Rectal smooth muscle tissue (tissue), 1 donor: ENCODE results near the gene CFL1.

Source experiments
- H3K27ac ChIP-seq: one replicate; pipeline ENCODE4 v1.7.0; 2013; ENCODE audit warnings: low read depth, low read length, inconsistent platforms
- H3K27me3 ChIP-seq: one replicate; pipeline ENCODE4 v1.7.0; 2013; ENCODE audit warnings: low read length; ENCODE audit not compliant: control insufficient read depth, insufficient read depth
- H3K36me3 ChIP-seq: one replicate; pipeline ENCODE4 v1.7.0; 2013; ENCODE audit warnings: low read length; ENCODE audit not compliant: control insufficient read depth, insufficient read depth
- H3K4me1 ChIP-seq: one replicate; pipeline ENCODE4 v1.7.0; 2013; ENCODE audit warnings: low read length; ENCODE audit not compliant: control insufficient read depth, insufficient read depth
- H3K4me3 ChIP-seq: one replicate; pipeline ENCODE4 v1.7.0; 2013; ENCODE audit warnings: low read length
- H3K9ac ChIP-seq: one replicate; pipeline ENCODE4 v1.7.0; 2013; ENCODE audit warnings: low read length

The CFL1 gene

GRCh38 chr11:65884716-65885092, 26.7 kb upstream of the CFL1 start:
- Histone ChIP-seq H3K27ac (no peak overlapping the region), H3K4me3 (no peak overlapping the region), H3K4me1 (peaks cover 11% of the 10 kb centered on the region), H3K9ac (no peak overlapping the region), H3K27me3 (no peaks in the 10 kb centered on the region), H3K36me3 (peaks cover 21% of the 10 kb centered on the region)

DNA sequence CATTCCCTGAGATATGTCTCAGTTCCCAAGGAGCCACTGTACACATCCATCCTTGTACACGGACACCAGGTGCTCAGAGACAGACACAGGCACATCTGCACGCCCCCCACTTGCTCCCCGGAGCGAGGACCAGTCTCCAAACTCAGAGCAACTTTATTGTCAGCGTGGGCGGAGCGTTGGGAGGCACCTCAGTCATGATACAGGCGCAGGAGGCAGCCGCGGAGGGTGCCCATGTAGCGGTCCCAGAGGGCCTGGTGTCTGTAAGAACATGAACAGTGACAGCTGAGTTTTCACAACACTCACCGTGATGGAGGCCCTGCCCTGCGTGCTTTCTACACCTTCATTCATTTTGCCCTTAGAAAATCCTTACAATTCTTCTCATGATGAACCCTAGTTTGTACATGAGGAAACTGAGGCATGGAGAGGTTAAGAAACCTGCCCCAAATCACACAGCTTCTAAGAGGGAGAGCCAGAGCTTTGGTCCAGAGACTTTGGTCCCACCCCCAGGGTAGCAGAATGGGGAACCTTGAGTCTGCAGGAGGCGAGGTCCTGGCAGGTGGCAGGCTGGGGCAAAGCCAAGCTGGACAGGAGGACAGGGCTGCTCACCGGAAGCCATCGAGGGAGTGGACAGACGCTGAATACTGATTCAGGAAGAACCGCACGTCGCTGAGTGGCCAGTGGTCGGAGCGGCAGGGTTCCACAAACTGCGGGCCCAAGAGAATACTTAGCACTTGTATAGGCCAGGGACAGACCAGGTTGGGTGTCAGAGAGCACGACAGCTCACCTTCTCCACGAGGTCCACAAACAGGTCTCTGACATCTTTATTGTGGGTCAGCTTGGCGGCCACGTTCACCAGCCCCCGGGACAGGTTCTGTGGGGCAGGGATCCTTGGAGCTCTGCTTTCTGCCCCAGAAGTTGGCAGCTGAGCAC, 26.1 kb upstream of the CFL1 start:
- peaks cover 21% of the 10 kb centered on the region for H3K36me3 ChIP-seq
- no peak overlapping the region for H3K4me3 ChIP-seq
- no peak overlapping the region for H3K27ac ChIP-seq
- peaks cover 6% of the 10 kb centered on the region for H3K4me1 ChIP-seq
- H3K27me3 ChIP-seq: no peaks in the 10 kb centered on the region
- no peak overlapping the region for H3K9ac ChIP-seq

- H3K9ac ChIP-seq: no peak overlapping the region
- H3K4me3 ChIP-seq: no peak overlapping the region
- no peaks in the 10 kb centered on the region for H3K27me3 ChIP-seq
- peaks cover 6% of the 10 kb centered on the region for H3K4me1 ChIP-seq
- no peak overlapping the region for H3K27ac ChIP-seq
- H3K36me3 ChIP-seq: peaks cover 21% of the 10 kb centered on the region
Observed at GRCh38 chr11:65883058-65883761, 25.2 kb upstream of the CFL1 start.

DNA sequence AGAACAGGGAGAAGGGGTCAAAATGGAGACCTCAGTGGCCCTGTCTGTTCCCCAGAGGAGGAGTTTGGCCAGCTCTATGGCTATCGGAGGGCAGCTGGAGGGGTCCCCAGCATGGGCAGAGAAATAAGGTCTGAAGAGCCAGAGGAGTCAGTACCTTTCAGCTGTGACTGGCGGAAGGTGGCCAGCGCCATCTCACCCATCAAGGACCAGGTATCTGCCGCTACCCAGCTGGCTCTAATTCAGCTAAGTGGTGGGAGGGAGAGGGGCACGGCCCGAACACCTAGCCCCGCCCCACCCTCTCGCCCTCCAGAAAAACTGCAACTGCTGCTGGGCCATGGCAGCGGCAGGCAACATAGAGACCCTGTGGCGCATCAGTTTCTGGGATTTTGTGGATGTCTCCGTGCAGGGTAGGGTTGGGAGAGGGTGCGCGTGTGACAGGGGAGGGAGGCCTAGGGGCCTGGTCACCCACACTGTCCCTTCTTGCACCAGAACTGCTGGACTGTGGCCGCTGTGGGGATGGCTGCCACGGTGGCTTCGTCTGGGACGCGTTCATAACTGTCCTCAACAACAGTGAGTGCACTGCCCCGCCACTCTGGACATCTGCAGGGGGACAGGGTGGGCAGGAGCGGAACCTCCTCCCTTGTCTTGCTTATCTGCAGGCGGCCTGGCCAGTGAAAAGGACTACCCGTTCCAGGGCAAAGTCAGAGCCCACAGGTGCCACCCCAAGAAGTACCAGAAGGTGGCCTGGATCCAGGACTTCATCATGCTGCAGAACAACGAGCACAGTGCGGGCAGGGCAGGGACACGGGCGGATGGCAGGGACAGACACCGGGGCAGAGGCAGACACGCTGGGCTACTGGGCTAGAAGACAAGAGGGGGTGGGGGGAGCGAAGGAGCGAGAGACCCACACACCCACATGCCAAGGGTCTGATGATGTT, 24.4 kb upstream of the CFL1 start:
- Histone ChIP-seq H3K4me3 (no peak overlapping the region), H3K27ac (no peak overlapping the region), H3K27me3 (no peaks in the 10 kb centered on the region), H3K4me1 (peaks cover 1% of the 10 kb centered on the region), H3K36me3 (peaks cover 21% of the 10 kb centered on the region), H3K9ac (no peak overlapping the region)

- Histone ChIP-seq H3K27me3 (no peaks in the 10 kb centered on the region), H3K27ac (no peak overlapping the region), H3K9ac (no peak overlapping the region), H3K4me1 (no peaks in the 10 kb centered on the region), H3K36me3 (peaks cover 17% of the 10 kb centered on the region), H3K4me3 (no peak overlapping the region)
Observed at GRCh38 chr11:65880844-65881421, 23.0 kb upstream of the CFL1 start.

DNA sequence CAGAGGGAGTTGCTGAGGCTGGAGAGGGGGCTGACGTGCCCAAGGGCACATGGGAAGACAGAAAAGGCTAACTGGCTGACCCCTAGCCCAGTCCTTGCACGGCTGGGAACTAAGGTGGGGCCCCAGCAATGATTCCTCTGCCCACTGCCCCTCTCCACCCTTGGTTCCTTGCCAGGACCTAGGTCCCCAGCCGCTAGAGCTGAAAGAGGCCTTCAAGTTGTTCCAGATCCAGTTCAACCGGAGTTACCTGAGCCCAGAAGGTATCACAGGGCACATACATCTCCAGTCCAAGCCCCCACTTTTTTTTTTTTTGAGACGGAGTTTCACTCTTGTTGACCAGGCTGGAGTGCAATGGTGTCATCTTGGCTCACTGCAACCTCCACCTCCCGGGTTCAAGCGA, 22.0 kb upstream of the CFL1 start:
- Histone ChIP-seq H3K27ac (no peak overlapping the region), H3K4me1 (no peaks in the 10 kb centered on the region), H3K9ac (no peak overlapping the region), H3K36me3 (peaks cover 14% of the 10 kb centered on the region), H3K27me3 (no peaks in the 10 kb centered on the region), H3K4me3 (no peak overlapping the region)

DNA sequence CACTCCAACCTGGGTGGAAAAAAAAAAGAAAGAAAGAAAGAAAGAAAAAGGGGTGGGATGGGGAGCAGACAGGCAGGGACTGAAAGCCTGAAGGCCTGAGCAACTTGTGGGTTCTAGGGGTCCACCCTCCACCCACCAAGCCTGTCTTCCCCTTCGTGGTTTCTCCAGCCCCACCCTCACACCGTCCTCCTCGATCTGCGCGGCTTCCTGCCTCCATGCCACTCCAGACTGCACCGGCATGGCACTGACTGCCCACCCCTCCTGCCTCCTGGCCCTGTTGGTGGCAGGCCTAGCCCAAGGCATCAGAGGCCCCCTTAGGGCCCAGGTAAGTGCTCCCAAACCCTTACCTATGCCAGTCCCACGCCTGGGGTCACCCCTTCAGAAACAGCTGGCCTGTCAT, 21.6 kb upstream of the CFL1 start, which contains the start of gene CTSW:
Gene CTSW, plus strand, starts transcription at position 221 of the 400 bp plus-strand sequence. Its CDS starts 18 bp downstream, at position 239.
- Histone ChIP-seq H3K27me3 (no peaks in the 10 kb centered on the region), H3K36me3 (peaks cover 14% of the 10 kb centered on the region), H3K4me3 (no peak within 1 kb of the TSS), H3K4me1 (no peaks in the 10 kb centered on the region), H3K27ac (no peak within 1 kb of the TSS), H3K9ac (no peak within 1 kb of the TSS)

DNA sequence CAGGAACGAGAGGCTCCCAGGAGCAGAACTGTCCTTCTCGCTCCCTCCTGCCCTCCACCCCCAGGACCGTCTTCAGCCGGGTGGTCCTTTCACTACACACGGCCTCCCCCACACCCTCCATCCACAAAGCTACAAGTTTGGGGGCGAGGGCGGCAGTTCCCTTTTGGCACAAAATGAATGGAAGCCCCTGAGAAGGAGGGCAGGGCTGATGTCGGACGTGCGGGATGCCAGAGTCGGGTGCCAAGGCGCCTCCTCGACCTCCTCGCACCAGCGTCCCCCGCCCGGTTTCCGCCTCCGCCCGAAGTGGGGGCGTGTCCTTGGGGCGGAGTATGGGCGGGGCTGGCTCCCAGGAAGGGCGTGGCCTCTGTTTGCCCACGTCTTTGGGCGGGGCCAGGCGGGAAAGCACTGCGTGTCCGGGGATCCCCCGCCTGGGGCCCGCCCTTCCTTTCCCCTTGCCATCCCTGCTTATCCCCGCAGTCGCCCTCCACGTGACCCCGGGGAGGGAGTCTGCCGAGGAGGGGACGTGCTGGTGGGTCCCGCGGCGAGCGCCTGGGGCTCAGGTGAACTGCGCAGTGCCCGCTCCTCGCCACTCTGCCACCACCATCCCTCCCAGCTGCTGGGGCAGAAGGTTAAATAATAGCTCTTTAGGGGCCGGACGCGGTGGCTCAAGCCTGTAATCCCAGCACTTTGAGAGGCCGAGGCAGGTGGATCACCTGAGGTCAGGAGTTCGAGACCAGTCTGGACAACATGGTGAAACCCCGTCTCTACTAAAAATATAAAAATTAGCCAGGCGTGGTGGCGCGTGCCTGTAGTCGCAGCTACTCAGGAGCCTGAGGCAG, 15.6 kb upstream of the CFL1 start:
- Histone ChIP-seq H3K4me3 (peak overlapping the region; percentile 89), H3K27ac (peak overlapping the region; percentile 93), H3K9ac (peak overlapping the region; percentile 80), H3K4me1 (peaks cover 8% of the 10 kb centered on the region), H3K36me3 (peaks cover 5% of the 10 kb centered on the region), H3K27me3 (no peaks in the 10 kb centered on the region)

DNA sequence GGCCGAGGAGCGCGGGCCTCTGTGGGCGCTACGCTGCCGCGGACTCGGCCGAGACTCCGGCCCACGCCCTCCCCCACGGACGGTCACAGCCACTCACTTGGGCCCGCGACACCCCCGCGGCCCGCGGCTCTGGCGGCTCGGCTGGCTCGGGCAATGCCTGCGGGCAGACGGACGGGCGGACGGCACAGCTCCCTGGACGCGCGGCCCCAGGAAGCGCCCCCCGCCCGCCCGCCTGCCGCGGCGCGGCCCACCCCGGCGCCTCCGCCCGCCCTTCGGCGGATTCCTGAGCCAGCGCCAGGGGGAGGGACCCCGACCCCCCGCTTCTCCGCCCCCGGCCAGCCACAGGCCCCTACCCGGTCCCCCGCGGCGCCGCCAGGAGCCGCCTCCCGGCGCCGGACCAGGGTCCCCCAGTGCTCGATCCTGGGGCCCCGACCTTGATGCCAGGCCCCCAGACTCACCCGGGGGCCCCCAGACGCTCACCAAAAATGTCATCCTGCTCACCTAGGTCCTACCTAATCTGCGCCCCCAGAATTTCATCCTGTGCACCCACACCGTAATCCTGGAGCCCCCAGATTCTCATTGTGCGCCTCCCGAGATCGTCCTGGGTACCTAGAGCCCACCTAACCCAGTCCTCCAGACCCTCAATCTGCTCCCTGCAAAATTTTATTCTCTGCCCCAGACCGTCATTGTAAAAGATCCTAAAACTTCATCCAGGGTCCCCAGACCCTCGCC, 14.8 kb upstream of the CFL1 start, which contains the start of gene EFEMP2:
Gene EFEMP2, minus strand, starts transcription at position 215 of the 732 bp plus-strand sequence. CDS start 446 bp downstream, outside the sequence.
- peaks cover 5% of the 10 kb centered on the region for H3K36me3 ChIP-seq
- H3K4me1 ChIP-seq: peaks cover 8% of the 10 kb centered on the region
- peak within 1 kb of the TSS; percentile 80 for H3K9ac ChIP-seq
- peak within 1 kb of the TSS; percentile 93 for H3K27ac ChIP-seq
- no peaks in the 10 kb centered on the region for H3K27me3 ChIP-seq
- H3K4me3 ChIP-seq: peak within 1 kb of the TSS; percentile 89

DNA sequence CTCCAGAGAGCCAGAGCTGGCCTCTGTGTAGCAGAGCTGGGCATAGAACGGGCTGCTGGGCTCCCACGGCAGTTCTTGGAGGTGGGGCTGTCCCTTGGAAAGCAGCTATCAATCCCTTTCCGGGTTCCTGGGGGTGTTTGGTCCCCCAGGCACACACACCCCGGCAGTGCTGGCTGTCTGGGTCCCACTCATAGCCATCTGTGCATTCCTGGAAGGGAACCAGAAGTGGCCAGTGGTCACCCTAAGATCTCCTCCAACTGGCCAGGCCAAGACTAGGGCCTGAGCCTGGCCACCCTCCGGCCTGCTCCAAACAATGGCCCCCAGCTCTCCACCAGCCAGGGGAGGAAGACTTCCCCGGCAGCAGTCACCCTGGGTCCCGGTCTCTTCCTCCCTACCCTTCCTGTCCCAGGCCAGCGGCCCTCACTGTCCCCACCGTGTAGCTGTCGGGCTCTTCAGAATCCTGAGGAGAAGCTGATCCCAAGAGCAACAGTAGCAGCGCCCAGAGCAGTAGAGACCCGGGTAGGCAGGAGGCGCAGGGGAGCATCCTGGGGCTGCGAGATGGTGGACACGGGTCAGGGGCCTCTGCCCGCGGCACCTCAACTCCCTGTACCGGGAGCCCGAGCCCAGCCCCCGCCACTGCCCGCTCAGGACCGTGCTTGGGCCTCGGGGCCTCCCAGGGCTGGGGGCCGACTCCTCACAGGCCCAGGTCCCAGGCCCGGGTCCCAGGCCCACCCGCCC, 14.0 kb upstream of the CFL1 start:
- Histone ChIP-seq H3K27me3 (no peaks in the 10 kb centered on the region), H3K27ac (peak overlapping the region; percentile 93), H3K4me3 (peak overlapping the region; percentile 68), H3K4me1 (peaks cover 8% of the 10 kb centered on the region), H3K36me3 (peaks cover 5% of the 10 kb centered on the region), H3K9ac (peak overlapping the region; percentile 39)
